Measurements from ENCODE around the gene CDK2AP2.

DNA sequence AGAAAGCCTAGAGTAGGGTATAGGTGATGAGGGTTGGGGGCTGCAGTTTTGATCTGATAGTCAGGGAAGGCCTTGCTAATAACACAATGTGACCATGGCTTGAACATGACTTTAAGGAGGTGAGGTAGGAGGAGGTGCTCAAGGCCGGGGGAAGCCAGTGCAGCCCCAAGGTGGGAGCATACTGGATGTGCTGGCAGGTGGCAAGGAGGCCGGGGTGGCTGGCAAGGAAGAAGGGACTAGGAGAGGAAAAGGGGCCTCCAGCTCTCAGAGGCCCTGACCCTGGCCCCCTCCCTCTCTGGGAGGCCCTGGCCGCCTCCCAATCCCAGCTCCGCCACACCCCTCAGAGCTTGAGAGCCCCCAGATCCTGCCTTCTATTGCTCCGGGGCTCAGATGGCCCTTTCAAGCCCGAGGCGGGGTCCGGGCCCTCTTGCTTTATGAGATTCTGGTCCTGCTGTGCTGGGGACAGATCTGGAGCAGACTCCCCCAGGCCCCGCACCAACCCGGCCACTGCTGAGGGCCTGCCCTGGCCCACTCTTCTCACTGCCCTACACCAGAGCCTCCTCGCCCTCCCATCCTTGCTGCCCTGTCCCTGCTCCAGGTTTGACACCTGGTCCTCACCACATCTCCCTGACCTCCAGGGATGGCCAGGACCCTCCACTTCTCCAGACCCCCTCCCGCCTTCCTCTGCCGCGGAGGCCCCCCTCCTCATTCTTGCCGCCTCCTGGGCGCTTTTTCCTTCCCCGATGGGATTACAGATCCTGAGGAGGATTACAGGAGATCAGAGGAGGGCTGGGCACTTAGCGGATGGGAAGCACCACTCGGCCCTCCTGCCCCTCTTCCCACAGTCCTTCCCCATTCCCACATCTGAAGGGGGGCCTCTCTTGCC lies 4.6 kb downstream of the CDK2AP2 start:
- TF ChIP-seq, protein P1, sequence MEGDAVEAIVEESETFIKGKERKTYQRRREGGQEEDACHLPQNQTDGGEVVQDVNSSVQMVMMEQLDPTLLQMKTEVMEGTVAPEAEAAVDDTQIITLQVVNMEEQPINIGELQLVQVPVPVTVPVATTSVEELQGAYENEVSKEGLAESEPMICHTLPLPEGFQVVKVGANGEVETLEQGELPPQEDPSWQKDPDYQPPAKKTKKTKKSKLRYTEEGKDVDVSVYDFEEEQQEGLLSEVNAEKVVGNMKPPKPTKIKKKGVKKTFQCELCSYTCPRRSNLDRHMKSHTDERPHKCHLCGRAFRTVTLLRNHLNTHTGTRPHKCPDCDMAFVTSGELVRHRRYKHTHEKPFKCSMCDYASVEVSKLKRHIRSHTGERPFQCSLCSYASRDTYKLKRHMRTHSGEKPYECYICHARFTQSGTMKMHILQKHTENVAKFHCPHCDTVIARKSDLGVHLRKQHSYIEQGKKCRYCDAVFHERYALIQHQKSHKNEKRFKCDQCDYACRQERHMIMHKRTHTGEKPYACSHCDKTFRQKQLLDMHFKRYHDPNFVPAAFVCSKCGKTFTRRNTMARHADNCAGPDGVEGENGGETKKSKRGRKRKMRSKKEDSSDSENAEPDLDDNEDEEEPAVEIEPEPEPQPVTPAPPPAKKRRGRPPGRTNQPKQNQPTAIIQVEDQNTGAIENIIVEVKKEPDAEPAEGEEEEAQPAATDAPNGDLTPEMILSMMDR (IDR thresholded peaks at IDR 0.05) = no peak
- no peak for TF ChIP-seq POLR2A (IDR thresholded peaks at IDR 0.05)
- TF ChIP-seq EP300 (IDR thresholded peaks at IDR 0.05) = no peak
